Measurements from ENCODE around the gene ADPRH. TPM values are rescaled to one million over a fixed set of nuclear protein-coding genes. Genes with fewer than 3 reads are reported as not detected.

Gene ADPRH
- polyA plus RNA-seq, 1 experiment = 0.36 TPM

DNA sequence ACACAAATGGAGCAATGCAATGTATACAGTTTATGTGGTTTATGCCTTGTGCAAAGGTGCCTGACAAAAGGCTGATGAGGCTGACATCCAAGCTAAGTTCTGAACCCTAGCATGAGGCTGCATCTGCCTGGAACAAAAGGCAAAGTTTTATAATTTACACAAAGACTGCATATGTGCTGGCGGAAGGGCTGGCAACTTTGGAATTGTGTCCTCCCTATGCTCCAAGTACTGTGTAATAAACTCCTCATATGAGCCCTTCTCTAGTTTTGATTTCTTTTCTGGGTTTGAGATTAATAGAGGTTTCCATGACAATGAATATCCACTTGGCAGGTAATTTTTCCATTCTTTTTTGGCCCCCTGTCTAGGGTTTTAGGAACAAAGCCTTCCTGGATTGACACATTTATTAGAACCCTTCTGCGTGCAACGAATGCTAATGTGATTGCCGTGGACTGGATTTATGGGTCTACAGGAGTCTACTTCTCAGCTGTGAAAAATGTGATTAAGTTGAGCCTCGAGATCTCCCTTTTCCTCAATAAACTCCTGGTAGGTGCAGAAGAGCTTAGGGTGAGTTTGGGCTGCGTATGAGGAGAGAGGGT, 29.2 kb downstream of the ADPRH start:
- no peak overlapping the region for H3K4me3 ChIP-seq (ENCODE audit: low read depth, low read length)
- H3K27ac ChIP-seq (ENCODE audit: low read depth, low read length) = no peak overlapping the region
- TF ChIP-seq, protein P1, sequence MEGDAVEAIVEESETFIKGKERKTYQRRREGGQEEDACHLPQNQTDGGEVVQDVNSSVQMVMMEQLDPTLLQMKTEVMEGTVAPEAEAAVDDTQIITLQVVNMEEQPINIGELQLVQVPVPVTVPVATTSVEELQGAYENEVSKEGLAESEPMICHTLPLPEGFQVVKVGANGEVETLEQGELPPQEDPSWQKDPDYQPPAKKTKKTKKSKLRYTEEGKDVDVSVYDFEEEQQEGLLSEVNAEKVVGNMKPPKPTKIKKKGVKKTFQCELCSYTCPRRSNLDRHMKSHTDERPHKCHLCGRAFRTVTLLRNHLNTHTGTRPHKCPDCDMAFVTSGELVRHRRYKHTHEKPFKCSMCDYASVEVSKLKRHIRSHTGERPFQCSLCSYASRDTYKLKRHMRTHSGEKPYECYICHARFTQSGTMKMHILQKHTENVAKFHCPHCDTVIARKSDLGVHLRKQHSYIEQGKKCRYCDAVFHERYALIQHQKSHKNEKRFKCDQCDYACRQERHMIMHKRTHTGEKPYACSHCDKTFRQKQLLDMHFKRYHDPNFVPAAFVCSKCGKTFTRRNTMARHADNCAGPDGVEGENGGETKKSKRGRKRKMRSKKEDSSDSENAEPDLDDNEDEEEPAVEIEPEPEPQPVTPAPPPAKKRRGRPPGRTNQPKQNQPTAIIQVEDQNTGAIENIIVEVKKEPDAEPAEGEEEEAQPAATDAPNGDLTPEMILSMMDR (IDR thresholded peaks at IDR 0.05; ENCODE audit: low read depth, low read length) = no peak
- no peak for DNase-seq (ENCODE audit: low read depth, low spot score)
- ChIA-PET CTCF (no interaction called here), POLR2A (no interaction called here)
- peaks cover 12% of the 10 kb centered on the region for H3K27me3 ChIP-seq (ENCODE audit: control insufficient read depth, insufficient read depth, low read length)
- no peaks in the 10 kb centered on the region for H3K9me3 ChIP-seq (ENCODE audit: control insufficient read depth, insufficient read depth, low read length)

DNA sequence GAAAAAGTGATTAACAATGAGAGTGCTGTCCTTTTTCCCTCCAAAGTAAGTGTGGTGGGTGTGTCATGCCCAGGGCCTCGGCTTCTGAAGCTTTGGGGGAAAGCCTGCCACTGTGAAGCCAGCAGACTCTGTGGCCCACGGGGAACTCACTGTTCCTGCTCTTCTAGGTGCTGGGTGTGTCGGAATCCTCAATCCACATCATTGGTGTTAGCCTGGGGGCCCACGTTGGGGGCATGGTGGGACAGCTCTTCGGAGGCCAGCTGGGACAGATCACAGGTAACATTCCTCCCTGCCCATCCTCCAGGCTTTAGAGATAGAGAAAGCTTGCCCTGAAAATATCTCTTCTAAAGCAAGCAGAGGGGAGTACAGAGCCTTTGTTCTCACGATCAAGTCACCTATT, 30.0 kb downstream of the ADPRH start:
- no peak for DNase-seq (ENCODE audit: low read depth, low spot score)
- Histone ChIP-seq H3K4me3 (ENCODE audit: low read depth, low read length) (no peak overlapping the region), H3K9me3 (ENCODE audit: control insufficient read depth, insufficient read depth, low read length) (no peaks in the 10 kb centered on the region), H3K27ac (ENCODE audit: low read depth, low read length) (no peak overlapping the region), H3K27me3 (ENCODE audit: control insufficient read depth, insufficient read depth, low read length) (peaks cover 12% of the 10 kb centered on the region)
- TF ChIP-seq, protein P1 (IDR thresholded peaks at IDR 0.05; ENCODE audit: low read depth, low read length) = no peak
- POLR2A ChIA-PET = no interaction called here
- CTCF ChIA-PET = no interaction called here

DNA sequence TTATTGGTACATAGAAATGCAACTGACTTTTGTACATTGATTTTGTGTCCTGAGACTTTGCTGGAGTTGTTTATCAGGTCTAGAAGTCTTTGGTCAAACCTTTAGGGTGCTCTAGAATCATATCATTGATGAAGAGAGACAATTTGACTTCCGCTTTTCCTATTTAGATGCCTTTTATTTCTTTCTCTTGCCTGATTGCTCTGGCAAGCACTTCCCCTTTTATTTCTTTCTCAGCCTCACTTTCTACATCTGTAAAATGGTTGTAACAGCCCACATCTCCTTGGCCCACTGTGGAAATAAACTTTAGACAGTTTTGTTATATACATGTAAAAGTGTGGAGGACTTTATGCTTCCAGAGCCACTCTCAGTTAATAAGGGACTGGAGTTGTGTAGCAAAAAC, 32.4 kb downstream of the ADPRH start:
- H3K4me3 ChIP-seq (ENCODE audit: low read depth, low read length) = no peak overlapping the region
- no peaks in the 10 kb centered on the region for H3K9me3 ChIP-seq (ENCODE audit: control insufficient read depth, insufficient read depth, low read length)
- CTCF ChIA-PET = no interaction called here
- H3K27me3 ChIP-seq (ENCODE audit: control insufficient read depth, insufficient read depth, low read length) = peaks cover 10% of the 10 kb centered on the region
- no peak for DNase-seq (ENCODE audit: low read depth, low spot score)
- POLR2A ChIA-PET = no interaction called here
- TF ChIP-seq, protein P1 (IDR thresholded peaks at IDR 0.05; ENCODE audit: low read depth, low read length) = no peak
- no peak overlapping the region for H3K27ac ChIP-seq (ENCODE audit: low read depth, low read length)

DNA sequence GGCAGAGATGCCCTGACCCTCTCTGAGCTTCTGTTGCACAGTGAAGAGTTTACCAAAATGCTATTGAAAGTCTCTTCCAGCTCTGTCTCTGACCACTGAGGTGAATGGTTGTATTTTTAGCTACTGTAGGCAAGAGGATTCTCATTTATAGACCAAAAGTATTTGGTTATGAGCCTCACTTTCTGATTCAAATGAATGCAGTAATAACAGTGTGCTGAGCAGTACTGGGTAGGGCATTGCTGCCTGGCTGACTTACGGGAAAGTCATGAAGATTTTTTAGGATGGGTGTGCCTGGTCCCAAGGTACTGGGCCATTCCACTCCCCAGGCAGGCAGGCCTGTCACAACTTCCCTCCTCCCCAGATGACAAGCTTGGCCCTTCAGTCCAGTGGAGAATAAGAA, 33.9 kb downstream of the ADPRH start:
- Histone ChIP-seq H3K9me3 (ENCODE audit: control insufficient read depth, insufficient read depth, low read length) (no peaks in the 10 kb centered on the region), H3K4me3 (ENCODE audit: low read depth, low read length) (no peak overlapping the region), H3K27ac (ENCODE audit: low read depth, low read length) (no peak overlapping the region), H3K27me3 (ENCODE audit: control insufficient read depth, insufficient read depth, low read length) (peaks cover 11% of the 10 kb centered on the region)
- POLR2A ChIA-PET = no interaction called here
- TF ChIP-seq, protein P1 (IDR thresholded peaks at IDR 0.05; ENCODE audit: low read depth, low read length) = no peak
- DNase-seq (ENCODE audit: low read depth, low spot score) = no peak
- CTCF ChIA-PET = no interaction called here

DNA sequence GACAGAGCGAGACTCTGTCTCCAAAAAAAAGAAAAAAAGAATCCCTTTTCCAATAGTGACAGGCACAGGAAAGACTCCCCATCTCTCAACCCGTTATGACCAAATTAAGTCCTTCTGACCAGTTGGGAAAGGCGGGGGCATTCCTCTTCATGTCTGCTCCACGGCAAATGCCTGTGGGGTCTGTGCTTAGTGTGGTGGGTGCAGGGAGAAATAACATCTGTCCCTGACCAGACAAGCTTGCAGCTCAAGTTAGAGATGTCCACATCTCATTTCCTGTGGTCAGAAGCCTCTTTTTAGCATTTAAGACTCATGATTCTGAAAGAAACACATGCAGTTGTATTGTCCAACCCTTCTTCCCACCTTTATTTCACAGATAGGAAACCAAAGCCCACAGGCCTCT, 34.6 kb downstream of the ADPRH start:
- Histone ChIP-seq H3K4me3 (ENCODE audit: low read depth, low read length) (no peak overlapping the region), H3K27me3 (ENCODE audit: control insufficient read depth, insufficient read depth, low read length) (peaks cover 7% of the 10 kb centered on the region), H3K9me3 (ENCODE audit: control insufficient read depth, insufficient read depth, low read length) (no peaks in the 10 kb centered on the region), H3K27ac (ENCODE audit: low read depth, low read length) (no peak overlapping the region)
- POLR2A ChIA-PET = no interaction called here
- DNase-seq (ENCODE audit: low read depth, low spot score) = no peak
- CTCF ChIA-PET = no interaction called here
- TF ChIP-seq, protein P1 (IDR thresholded peaks at IDR 0.05; ENCODE audit: low read depth, low read length) = no peak
